Activated CD8-positive, alpha-beta memory T cell treated with anti-CD3 and anti-CD28 coated beads, Interleukin-2, amount 50 U/mL, for 1 hour (primary cell): ENCODE measurements around the gene ANKRD44.

Experiments used
- DNase-seq: peaks from one replicate; pipeline ENCODE4 v3.0.0-alpha.2; 2020; ENCODE audit errors: extremely low read depth

ANKRD44 gene

GRCh38 chr2:197322143-197322542 lies 11.6 kb upstream of the ANKRD44 start:
- DNase-seq = no peak

GRCh38 chr2:197315371-197315770 lies 4.8 kb upstream of the ANKRD44 start:
- no peak for DNase-seq

GRCh38 chr2:197312186-197312585 lies 1.6 kb upstream of the ANKRD44 start:
- DNase-seq = no peak

- no peak for DNase-seq
Measured at GRCh38 chr2:197311421-197312033, 947 bp upstream of the ANKRD44 start.

- no peak for DNase-seq
Measured at GRCh38 chr2:197310987-197311420, 424 bp upstream of the ANKRD44 start.

- no peak for DNase-seq
Measured at GRCh38 chr2:197309691-197310231, 819 bp downstream of the ANKRD44 start.

- DNase-seq = no peak
Measured at GRCh38 chr2:197308996-197309690, 1.4 kb downstream of the ANKRD44 start.

GRCh38 chr2:197308585-197308984 lies 2.0 kb downstream of the ANKRD44 start:
- no peak for DNase-seq

- DNase-seq = no peak
Measured at GRCh38 chr2:197307933-197308521, 2.6 kb downstream of the ANKRD44 start.

GRCh38 chr2:197307236-197307932 lies 3.2 kb downstream of the ANKRD44 start:
- DNase-seq = no peak

GRCh38 chr2:197306696-197307040 lies 3.9 kb downstream of the ANKRD44 start:
- DNase-seq = no peak

- DNase-seq = no peak
Measured at GRCh38 chr2:197306024-197306695, 4.4 kb downstream of the ANKRD44 start.

- DNase-seq = no peak
Measured at GRCh38 chr2:197304556-197305011, 6.0 kb downstream of the ANKRD44 start.

GRCh38 chr2:197300139-197300538 lies 10.4 kb downstream of the ANKRD44 start:
- DNase-seq = no peak

- no peak for DNase-seq
Measured at GRCh38 chr2:197298609-197299008, 12.0 kb downstream of the ANKRD44 start.

- no peak for DNase-seq
Measured at GRCh38 chr2:197297772-197298318, 12.7 kb downstream of the ANKRD44 start.

- DNase-seq = no peak
Measured at GRCh38 chr2:197297266-197297665, 13.3 kb downstream of the ANKRD44 start.

- no peak for DNase-seq
Measured at GRCh38 chr2:197296835-197297234, 13.7 kb downstream of the ANKRD44 start.

- DNase-seq = no peak
Measured at GRCh38 chr2:197294260-197294659, 16.3 kb downstream of the ANKRD44 start.

GRCh38 chr2:197293252-197294007 lies 17.1 kb downstream of the ANKRD44 start:
- no peak for DNase-seq

GRCh38 chr2:197292619-197293018 lies 18.0 kb downstream of the ANKRD44 start:
- DNase-seq = no peak
